Measurements from ENCODE around the gene APOBEC3A.

GRCh38 chr22:38953577-38954413 lies 3.6 kb upstream of the APOBEC3A start:
- TF ChIP-seq CTCF (IDR thresholded peaks at IDR 0.05; ENCODE audit: low read length) (no peak), EZH2 (IDR thresholded peaks at IDR 0.05; ENCODE audit: borderline replicate concordance, low read length) (no peak)

Measured in OCI-LY1 (cell line).